ENCODE data around the gene FNBP1.
"Not testable (repeated sequence)": the region's sequence is repeated elsewhere in the genome, so short reads cannot be mapped to it uniquely, and the experiment has no call there.

FNBP1 gene

DNA sequence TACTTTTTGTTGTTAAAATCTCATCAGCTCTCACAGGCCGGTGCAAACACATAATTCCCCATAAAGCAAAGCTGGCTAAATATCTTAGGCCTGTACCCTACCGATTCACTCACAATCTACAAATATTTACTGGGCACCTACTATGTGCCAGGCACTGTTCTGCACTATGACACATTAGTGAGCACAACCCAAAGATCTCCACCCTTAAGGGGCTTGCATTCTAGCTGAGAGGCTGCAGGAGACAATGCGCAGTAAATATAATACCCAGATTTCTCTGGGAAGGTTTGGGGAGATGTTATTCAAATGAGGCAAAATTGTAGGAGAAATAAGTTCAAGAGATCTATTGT is 53.7 kb downstream of the FNBP1 start:
- no peak for TF ChIP-seq FOXP2 (optimal IDR thresholded peaks at IDR 0.05; ENCODE audit: control extremely low read depth, extremely low read length, insufficient read depth)
- no peak for TF ChIP-seq EZH2 (IDR thresholded peaks at IDR 0.05)
- no peak for TF ChIP-seq POLR2AphosphoS5 (IDR thresholded peaks at IDR 0.05; ENCODE audit: borderline replicate concordance, low read depth, low read length)
- peak overlapping the region; percentile 85 for H3K27ac ChIP-seq
- H3K36me3 ChIP-seq (ENCODE audit: insufficient read depth, low read length): peaks cover 12% of the 10 kb centered on the region
- H3K4me3 ChIP-seq: peak overlapping the region; percentile 61
- no peaks in the 10 kb centered on the region for H3K9me3 ChIP-seq (ENCODE audit: low read depth, low read length)
- H3K9ac ChIP-seq (ENCODE audit: insufficient read length): peak overlapping the region; percentile 63
- DNase-seq (ENCODE audit: low read depth, low spot score): no peak

DNA sequence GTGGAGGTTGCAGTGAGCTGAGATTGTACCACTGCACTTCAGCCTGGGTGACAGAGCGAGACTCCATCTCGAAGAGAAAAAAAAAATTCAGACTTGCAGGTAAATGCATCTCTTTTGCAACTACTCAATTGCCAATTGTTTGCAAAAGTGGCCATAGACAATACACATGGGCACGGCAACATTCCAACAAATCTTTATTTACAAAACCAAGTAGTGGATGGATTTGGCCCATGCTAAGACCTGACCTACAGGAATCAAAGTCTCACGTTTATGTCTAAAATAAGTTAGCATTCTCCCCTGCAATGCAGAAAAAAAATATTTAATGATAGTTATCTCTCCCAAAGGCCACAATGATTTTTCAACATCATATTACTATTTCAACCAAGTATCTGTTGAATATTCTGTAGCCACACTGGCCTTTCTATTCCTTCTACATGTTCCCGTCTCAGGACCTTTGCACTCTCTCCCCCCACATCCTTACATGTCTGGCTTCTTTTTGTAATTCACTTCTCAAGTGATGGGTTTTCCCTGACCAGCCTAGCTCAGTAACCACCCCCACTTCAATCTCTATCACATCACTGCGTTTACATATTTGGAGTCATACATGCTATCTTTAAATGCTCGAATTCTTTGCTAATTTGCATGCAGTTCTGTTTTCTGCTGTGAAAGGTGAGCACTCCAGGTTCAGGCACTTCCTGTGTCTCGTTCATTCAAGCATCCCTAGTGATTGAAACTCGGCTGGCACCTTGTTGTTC is 54.2 kb downstream of the FNBP1 start:
- Histone ChIP-seq H3K4me3 (peak overlapping the region; percentile 61; the same call in 1 of the 2 replicates), H3K9ac (ENCODE audit: insufficient read length) (peak overlapping the region; percentile 63), H3K36me3 (ENCODE audit: insufficient read depth, low read length) (peaks cover 8% of the 10 kb centered on the region), H3K27ac (peak overlapping the region; percentile 85), H3K9me3 (ENCODE audit: low read depth, low read length) (no peaks in the 10 kb centered on the region)
- no peak for TF ChIP-seq EZH2 (IDR thresholded peaks at IDR 0.05)
- no peak for TF ChIP-seq POLR2AphosphoS5 (IDR thresholded peaks at IDR 0.05; ENCODE audit: borderline replicate concordance, low read depth, low read length)
- no peak for TF ChIP-seq FOXP2 (optimal IDR thresholded peaks at IDR 0.05; ENCODE audit: control extremely low read depth, extremely low read length, insufficient read depth)
- DNase-seq (ENCODE audit: low read depth, low spot score): no peak

DNA sequence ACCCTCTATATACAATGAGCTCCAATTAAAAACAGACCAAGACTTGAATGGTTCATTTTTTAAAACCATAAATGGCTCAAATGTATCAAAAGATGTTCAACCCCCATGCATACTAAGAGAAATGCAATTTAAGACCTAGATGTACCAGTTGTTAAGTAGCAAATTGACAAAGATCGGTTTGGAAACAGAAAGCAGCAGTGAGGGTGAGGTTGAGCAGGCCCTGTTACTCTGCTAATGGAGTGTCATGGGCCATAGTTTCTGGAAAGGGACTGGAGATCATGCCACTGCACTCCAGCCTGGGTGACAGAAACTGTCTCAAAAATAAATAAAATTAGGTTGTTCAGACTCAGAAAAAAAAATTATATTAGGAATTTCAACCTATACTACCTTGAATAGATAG is 55.0 kb downstream of the FNBP1 start:
- Histone ChIP-seq H3K36me3 (ENCODE audit: insufficient read depth, low read length) (peaks cover 7% of the 10 kb centered on the region; the same call in 1 of the 2 replicates), H3K27ac (peak overlapping the region; percentile 12), H3K4me3 (no peak overlapping the region), H3K9ac (ENCODE audit: insufficient read length) (no peak overlapping the region), H3K9me3 (ENCODE audit: low read depth, low read length) (no peaks in the 10 kb centered on the region)
- TF ChIP-seq POLR2AphosphoS5 (IDR thresholded peaks at IDR 0.05; ENCODE audit: borderline replicate concordance, low read depth, low read length) (no peak), FOXP2 (optimal IDR thresholded peaks at IDR 0.05; ENCODE audit: control extremely low read depth, extremely low read length, insufficient read depth) (no peak)
- DNase-seq (ENCODE audit: low read depth, low spot score): no peak

DNA sequence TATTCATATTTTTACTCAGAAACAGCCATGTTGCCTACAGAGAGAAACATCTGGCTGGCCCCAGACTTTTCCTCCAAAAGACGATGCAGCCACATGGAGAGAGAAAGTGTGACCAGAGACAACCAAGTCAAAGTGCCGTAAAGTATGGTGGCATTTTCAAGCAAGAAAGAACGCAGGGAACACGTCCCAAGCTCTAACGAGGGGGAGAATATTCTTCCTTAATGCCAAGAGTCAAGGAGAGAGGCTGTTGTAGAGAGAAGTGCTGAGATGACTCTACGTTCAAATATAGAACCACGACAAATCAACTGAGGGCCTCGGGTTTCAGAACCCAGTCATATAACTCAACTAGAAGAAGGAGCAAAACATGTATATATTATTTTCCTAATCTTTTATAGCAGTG is 55.9 kb downstream of the FNBP1 start:
- peak overlapping the region; percentile 76 for H3K27ac ChIP-seq
- H3K36me3 ChIP-seq (ENCODE audit: insufficient read depth, low read length): peaks cover 7% of the 10 kb centered on the region; the same call in 1 of the 2 replicates

GRCh38 chr9:129984589-129984988 is 58.4 kb downstream of the FNBP1 start:
- H3K27ac ChIP-seq; H3K9ac ChIP-seq (ENCODE audit: insufficient read length); H3K4me3 ChIP-seq; DNase-seq (ENCODE audit: low read depth, low spot score); H3K9me3 ChIP-seq (ENCODE audit: low read depth, low read length): not testable (repeated sequence)
- peaks cover 15% of the 10 kb centered on the region for H3K36me3 ChIP-seq (ENCODE audit: insufficient read depth, low read length)

More for the DNA sequence above, 55.9 kb downstream of the FNBP1 start:
- Histone ChIP-seq H3K4me3 (no peak overlapping the region), H3K9me3 (ENCODE audit: low read depth, low read length) (no peaks in the 10 kb centered on the region), H3K9ac (ENCODE audit: insufficient read length) (no peak overlapping the region)
- TF ChIP-seq POLR2AphosphoS5 (IDR thresholded peaks at IDR 0.05; ENCODE audit: borderline replicate concordance, low read depth, low read length): no peak
- DNase-seq (ENCODE audit: low read depth, low spot score): no peak

- H3K36me3 ChIP-seq (ENCODE audit: insufficient read depth, low read length): peaks cover 19% of the 10 kb centered on the region
- no peak for DNase-seq (ENCODE audit: low read depth, low spot score)
- H3K9me3 ChIP-seq (ENCODE audit: low read depth, low read length): no peaks in the 10 kb centered on the region
- no peak overlapping the region for H3K9ac ChIP-seq (ENCODE audit: insufficient read length)
- TF ChIP-seq FOXP2 (optimal IDR thresholded peaks at IDR 0.05; ENCODE audit: control extremely low read depth, extremely low read length, insufficient read depth): no peak
- TF ChIP-seq EZH2 (IDR thresholded peaks at IDR 0.05): no peak
- TF ChIP-seq POLR2AphosphoS5 (IDR thresholded peaks at IDR 0.05; ENCODE audit: borderline replicate concordance, low read depth, low read length): no peak
- H3K4me3 ChIP-seq: no peak overlapping the region
- H3K27ac ChIP-seq: no peak overlapping the region
Observed at GRCh38 chr9:129983891-129984290, 59.1 kb downstream of the FNBP1 start.

GRCh38 chr9:129981180-129981907 is 61.6 kb downstream of the FNBP1 start:
- no peak overlapping the region for H3K9ac ChIP-seq (ENCODE audit: insufficient read length)
- no peaks in the 10 kb centered on the region for H3K9me3 ChIP-seq (ENCODE audit: low read depth, low read length)
- no peak for DNase-seq (ENCODE audit: low read depth, low spot score)
- TF ChIP-seq EZH2 (IDR thresholded peaks at IDR 0.05): no peak
- TF ChIP-seq FOXP2 (optimal IDR thresholded peaks at IDR 0.05; ENCODE audit: control extremely low read depth, extremely low read length, insufficient read depth): no peak
- TF ChIP-seq POLR2AphosphoS5 (IDR thresholded peaks at IDR 0.05; ENCODE audit: borderline replicate concordance, low read depth, low read length): no peak
- peaks cover 26% of the 10 kb centered on the region for H3K36me3 ChIP-seq (ENCODE audit: insufficient read depth, low read length)
- no peak overlapping the region for H3K4me3 ChIP-seq
- H3K27ac ChIP-seq: peak overlapping the region; percentile 55

- not testable (repeated sequence) for H3K9me3 ChIP-seq (ENCODE audit: low read depth, low read length); H3K4me3 ChIP-seq; DNase-seq (ENCODE audit: low read depth, low spot score); H3K27ac ChIP-seq; H3K9ac ChIP-seq (ENCODE audit: insufficient read length)
- H3K36me3 ChIP-seq (ENCODE audit: insufficient read depth, low read length): peaks cover 29% of the 10 kb centered on the region
Observed at GRCh38 chr9:129980224-129980623, 62.8 kb downstream of the FNBP1 start.

Measured in SK-N-MC (cell line).